Astrocyte (in vitro differentiated cells and primary cell): ENCODE measurements around the gene CROCC. TPM values are rescaled to one million over a fixed set of nuclear protein-coding genes. Genes with fewer than 3 reads are reported as not detected.
"Not testable (repeated sequence)": the region's sequence is repeated elsewhere in the genome, so short reads cannot be mapped to it uniquely, and the experiment has no call there.

Experiments used
- DNase-seq: peaks from one replicate; pipeline ENCODE4 v3.0.0-alpha.2; 2010; ENCODE audit warnings: low read depth
- FAIRE-seq: peaks from 2 replicates; lab custom pipeline; 2011; peaks lifted over from hg19 to GRCh38; lab: Jason Lieb, UNC
- H2AFZ ChIP-seq: 2 replicates; pipeline ENCODE4 v1.6.0; 2012; ENCODE audit warnings: low read depth, low read length, inconsistent platforms
- H3K27ac ChIP-seq: 2 replicates; pipeline ENCODE4 v1.5.1; 2011; ENCODE audit warnings: low read depth, low read length, inconsistent platforms
- H3K27me3 ChIP-seq: 2 replicates; pipeline ENCODE4 v1.6.0; 2011; ENCODE audit warnings: low read length, inconsistent platforms; ENCODE audit not compliant: insufficient read depth
- H3K36me3 ChIP-seq: 2 replicates; pipeline ENCODE4 v1.5.1; 2011; ENCODE audit warnings: low read length, inconsistent platforms; ENCODE audit not compliant: insufficient read depth
- H3K4me1 ChIP-seq: 2 replicates; pipeline ENCODE4 v1.5.1; 2011; ENCODE audit warnings: low read length, inconsistent platforms; ENCODE audit not compliant: insufficient read depth
- H3K4me2 ChIP-seq: 2 replicates; pipeline ENCODE4 v1.6.0; 2012; ENCODE audit warnings: low read length, inconsistent platforms
- H3K4me3 ChIP-seq: 2 replicates; pipeline ENCODE4 v1.5.1; 2011; ENCODE audit warnings: low read depth, mild to moderate bottlenecking, low read length, inconsistent platforms; ENCODE audit not compliant: insufficient read depth
- H3K79me2 ChIP-seq: 2 replicates; pipeline ENCODE4 v1.6.0; 2012; ENCODE audit warnings: mild to moderate bottlenecking, low read length, inconsistent platforms; ENCODE audit not compliant: insufficient read depth
- H3K9ac ChIP-seq: 2 replicates; pipeline ENCODE4 v1.6.0; 2012; ENCODE audit warnings: mild to moderate bottlenecking, low read length, inconsistent platforms
- H3K9me3 ChIP-seq: 2 replicates; pipeline ENCODE4 v1.5.1; 2012; ENCODE audit warnings: low read depth, mild to moderate bottlenecking, low read length, inconsistent platforms; ENCODE audit not compliant: insufficient read depth
- H4K20me1 ChIP-seq: 2 replicates; pipeline ENCODE4 v1.6.0; 2012; ENCODE audit warnings: low read length, inconsistent platforms; ENCODE audit not compliant: insufficient read depth
- H3K27ac Mint-ChIP-seq: one replicate; pipeline ENCODE4 v1.8.0; 2021; ENCODE audit warnings: mild to moderate bottlenecking, mixed read lengths; ENCODE audit not compliant: unreplicated experiment
- H3K27me3 Mint-ChIP-seq: one replicate; pipeline ENCODE4 v1.8.0; 2021; ENCODE audit warnings: low read depth, mixed read lengths; ENCODE audit not compliant: unreplicated experiment
- H3K36me3 Mint-ChIP-seq: one replicate; pipeline ENCODE4 v1.8.0; 2021; ENCODE audit warnings: low read depth, mixed read lengths; ENCODE audit not compliant: unreplicated experiment
- H3K4me1 Mint-ChIP-seq: one replicate; pipeline ENCODE4 v1.8.0; 2021; ENCODE audit warnings: low read depth, mixed read lengths; ENCODE audit not compliant: unreplicated experiment
- H3K4me3 Mint-ChIP-seq: one replicate; pipeline ENCODE4 v1.8.0; 2021; ENCODE audit warnings: mild to moderate bottlenecking, moderate library complexity, mixed read lengths; ENCODE audit not compliant: unreplicated experiment
- H3K9me3 Mint-ChIP-seq: one replicate; pipeline ENCODE4 v1.8.0; 2021; ENCODE audit warnings: mild to moderate bottlenecking, mixed read lengths; ENCODE audit not compliant: unreplicated experiment
- EZH2 ChIP-seq: IDR thresholded peaks from 2 replicates; pipeline ENCODE4 v1.6.1; 2012; ENCODE audit warnings: mild to moderate bottlenecking, low read length, inconsistent platforms; ENCODE audit not compliant: insufficient read depth
- total RNA-seq: library from RNA; stranded (reverse); gene quantifications from 2 replicates; pipeline ENCODE4 v1.2.1, GENCODE V29; 2021
- TF ChIP-seq, protein P1 (sequence below): IDR thresholded peaks from 2 replicates; pipeline ENCODE4 v1.5.1; 2011; ENCODE audit warnings: low read depth, mild to moderate bottlenecking, inconsistent platforms, low read length, moderate library complexity; ENCODE audit not compliant: insufficient read depth

Gene CROCC
- total RNA-seq, 1 donor from 2014 or later = 12.1 TPM

DNA sequence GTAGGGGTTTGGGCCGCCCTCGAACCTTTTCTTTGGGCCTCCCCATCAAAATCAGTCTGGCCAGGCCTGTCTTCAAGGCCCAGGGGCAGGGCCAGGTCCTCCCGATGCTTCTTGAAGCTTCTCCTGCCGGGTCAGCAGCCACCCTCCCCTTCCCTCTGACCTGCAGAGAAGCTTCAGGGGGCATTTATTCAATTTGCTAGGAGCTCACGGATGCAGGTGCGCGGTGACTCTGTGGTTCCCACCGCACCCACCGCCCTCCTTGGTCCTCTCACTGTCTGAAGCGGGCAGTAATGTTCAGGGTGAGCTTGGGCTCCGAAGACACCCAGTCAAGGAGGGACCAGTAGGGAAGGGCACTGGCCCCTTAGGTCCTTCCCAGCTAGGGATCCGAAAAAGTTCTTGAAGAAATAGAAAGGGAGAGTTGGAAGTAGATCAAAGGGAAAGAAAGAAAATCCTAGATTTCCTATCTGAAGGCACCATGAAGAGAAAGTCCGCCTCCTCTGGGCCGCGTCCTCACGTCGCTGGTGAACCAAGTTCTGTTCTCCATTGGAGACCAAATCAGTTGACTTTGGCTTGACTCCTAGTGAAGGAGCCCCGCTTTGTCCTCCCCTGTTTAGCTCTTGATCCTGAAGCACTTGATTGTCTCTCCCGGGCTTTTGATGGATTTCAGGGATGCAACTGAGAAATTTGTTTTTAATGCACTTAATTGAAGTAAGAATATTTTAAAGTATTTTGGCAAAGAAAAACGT, 34.7 kb upstream of the CROCC start:
- H3K27ac ChIP-seq = no peak overlapping the region
- H3K4me3 ChIP-seq = no peak overlapping the region
- H3K36me3 Mint-ChIP-seq = no peaks in the 10 kb centered on the region
- H3K4me1 ChIP-seq = peaks cover 8% of the 10 kb centered on the region
- no peak overlapping the region for H3K4me2 ChIP-seq
- H4K20me1 ChIP-seq = no peaks in the 10 kb centered on the region
- H3K27ac Mint-ChIP-seq = no peak overlapping the region
- H2AFZ ChIP-seq = no peak overlapping the region
- no peak for TF ChIP-seq EZH2
- TF ChIP-seq, protein P1, sequence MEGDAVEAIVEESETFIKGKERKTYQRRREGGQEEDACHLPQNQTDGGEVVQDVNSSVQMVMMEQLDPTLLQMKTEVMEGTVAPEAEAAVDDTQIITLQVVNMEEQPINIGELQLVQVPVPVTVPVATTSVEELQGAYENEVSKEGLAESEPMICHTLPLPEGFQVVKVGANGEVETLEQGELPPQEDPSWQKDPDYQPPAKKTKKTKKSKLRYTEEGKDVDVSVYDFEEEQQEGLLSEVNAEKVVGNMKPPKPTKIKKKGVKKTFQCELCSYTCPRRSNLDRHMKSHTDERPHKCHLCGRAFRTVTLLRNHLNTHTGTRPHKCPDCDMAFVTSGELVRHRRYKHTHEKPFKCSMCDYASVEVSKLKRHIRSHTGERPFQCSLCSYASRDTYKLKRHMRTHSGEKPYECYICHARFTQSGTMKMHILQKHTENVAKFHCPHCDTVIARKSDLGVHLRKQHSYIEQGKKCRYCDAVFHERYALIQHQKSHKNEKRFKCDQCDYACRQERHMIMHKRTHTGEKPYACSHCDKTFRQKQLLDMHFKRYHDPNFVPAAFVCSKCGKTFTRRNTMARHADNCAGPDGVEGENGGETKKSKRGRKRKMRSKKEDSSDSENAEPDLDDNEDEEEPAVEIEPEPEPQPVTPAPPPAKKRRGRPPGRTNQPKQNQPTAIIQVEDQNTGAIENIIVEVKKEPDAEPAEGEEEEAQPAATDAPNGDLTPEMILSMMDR = no peak
- no peaks in the 10 kb centered on the region for H3K79me2 ChIP-seq
- peaks cover 16% of the 10 kb centered on the region for H3K27me3 ChIP-seq
- H3K4me3 Mint-ChIP-seq = no peak overlapping the region
- no peak for DNase-seq
- FAIRE-seq = no peak
- no peaks in the 10 kb centered on the region for H3K9me3 Mint-ChIP-seq
- H3K4me1 Mint-ChIP-seq = no peaks in the 10 kb centered on the region
- H3K9me3 ChIP-seq = no peaks in the 10 kb centered on the region
- no peak overlapping the region for H3K9ac ChIP-seq
- no peaks in the 10 kb centered on the region for H3K36me3 ChIP-seq
- peaks cover 44% of the 10 kb centered on the region for H3K27me3 Mint-ChIP-seq

DNA sequence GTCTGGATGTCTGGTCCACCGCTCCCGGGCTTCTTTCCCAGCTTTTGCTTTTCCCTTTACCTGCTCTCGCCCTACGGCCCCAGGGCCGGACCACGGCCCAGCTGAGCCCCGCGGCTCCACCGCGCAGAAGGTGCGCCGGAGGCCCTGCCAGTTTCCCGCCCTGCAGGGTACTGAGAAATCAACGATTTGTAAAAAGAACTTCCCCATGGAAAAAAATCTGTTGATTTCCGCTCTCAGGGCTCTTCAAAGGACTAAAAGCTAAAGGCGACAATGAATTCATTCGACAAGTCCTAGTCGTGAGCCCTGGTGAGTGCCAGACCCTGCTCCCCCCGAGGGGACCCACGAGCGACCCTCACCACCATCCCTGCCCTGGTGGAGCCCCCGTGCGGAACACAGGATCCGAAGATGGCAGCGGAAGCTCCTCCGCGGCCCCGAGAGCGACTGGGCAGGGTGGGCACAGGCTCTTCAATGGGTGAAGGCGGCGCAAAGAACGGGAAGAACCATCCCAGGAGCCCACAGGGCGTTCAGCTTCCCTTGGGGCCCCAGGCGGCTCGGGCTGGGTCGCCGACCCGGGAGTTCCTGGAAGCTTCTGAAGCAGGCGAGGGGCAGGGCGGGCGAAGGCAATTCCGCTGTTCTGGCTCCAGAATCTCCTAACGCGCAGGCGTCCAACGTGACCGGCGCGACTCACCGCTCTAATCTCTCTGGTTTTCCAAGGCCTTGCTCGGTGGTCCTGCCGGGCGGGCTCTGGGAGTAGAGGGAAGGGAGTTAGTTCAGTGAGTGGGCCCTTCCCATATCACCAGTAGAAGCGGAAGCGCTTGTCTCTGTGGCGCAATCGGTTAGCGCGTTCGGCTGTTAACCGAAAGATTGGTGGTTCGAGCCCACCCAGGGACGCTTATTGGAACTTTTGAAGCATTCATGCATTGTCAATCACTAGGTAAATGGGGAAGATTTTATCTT, 32.6 kb upstream of the CROCC start:
- Histone ChIP-seq H2AFZ (peak overlapping the region; percentile 96), H3K9me3 (no peaks in the 10 kb centered on the region), H3K4me2 (peak overlapping the region; percentile 94), H3K4me3 (peak overlapping the region; percentile 65), H3K4me1 (peaks cover 8% of the 10 kb centered on the region), H3K27me3 (peaks cover 4% of the 10 kb centered on the region), H3K27ac (peak overlapping the region; percentile 46), H3K36me3 (no peaks in the 10 kb centered on the region), H3K9ac (peak overlapping the region; percentile 79), H3K79me2 (no peaks in the 10 kb centered on the region), H4K20me1 (no peaks in the 10 kb centered on the region)
- no peak for TF ChIP-seq EZH2
- TF ChIP-seq, protein P1 = no peak
- no peaks in the 10 kb centered on the region for H3K9me3 Mint-ChIP-seq
- H3K4me3 Mint-ChIP-seq = peak overlapping the region; percentile 89
- FAIRE-seq (no peak), DNase-seq (peak; percentile 81)
- H3K4me1 Mint-ChIP-seq = no peaks in the 10 kb centered on the region
- H3K27me3 Mint-ChIP-seq = peaks cover 29% of the 10 kb centered on the region
- no peaks in the 10 kb centered on the region for H3K36me3 Mint-ChIP-seq
- H3K27ac Mint-ChIP-seq = peak overlapping the region; percentile 73

DNA sequence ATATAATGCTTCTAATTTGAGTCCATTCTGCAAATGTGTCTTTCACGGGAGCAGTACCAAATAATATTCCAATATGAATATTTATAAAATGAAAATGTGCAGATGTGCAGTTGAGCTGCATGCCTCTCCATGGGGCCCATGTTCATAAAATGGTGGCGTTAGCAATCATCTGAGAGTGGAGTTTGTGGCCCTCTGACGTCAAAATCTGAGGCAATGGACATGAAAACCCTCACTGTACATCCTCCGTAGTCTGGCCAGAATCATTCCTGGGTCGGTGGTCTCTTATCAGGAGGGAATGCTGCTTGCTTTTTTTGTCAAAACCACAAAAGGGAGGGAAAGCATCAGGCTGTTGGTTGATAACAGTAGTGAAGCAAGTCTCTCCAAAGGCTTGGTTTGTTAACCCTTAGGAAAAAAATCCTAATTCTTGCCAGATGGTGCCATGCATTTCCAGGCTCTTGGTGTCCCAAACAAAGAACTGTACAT, 31.2 kb upstream of the CROCC start:
- H3K9me3 Mint-ChIP-seq, H3K36me3 Mint-ChIP-seq, H2AFZ ChIP-seq: not testable (repeated sequence)

DNA sequence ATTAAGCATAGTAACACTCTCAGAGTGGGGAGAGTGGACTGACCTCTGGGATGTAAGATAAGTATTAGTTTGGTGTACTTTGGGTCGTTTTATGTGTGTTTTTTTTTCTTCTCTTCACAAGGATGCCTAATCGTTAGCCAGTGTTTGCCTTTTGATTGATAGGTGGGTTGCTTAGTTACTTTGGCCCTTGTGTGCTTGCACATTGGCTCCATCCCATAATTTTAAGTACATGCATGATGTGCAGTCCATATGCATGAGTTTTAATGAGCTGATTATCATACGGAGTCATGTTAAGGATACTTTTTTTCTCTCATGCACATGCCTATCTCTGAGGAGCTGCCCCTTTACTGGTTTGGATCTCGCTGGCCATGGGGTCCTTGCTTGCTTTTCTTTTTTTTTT, 30.7 kb upstream of the CROCC start:
- not testable (repeated sequence) for FAIRE-seq, H3K4me3 ChIP-seq, H4K20me1 ChIP-seq, H3K9ac ChIP-seq, H3K27ac Mint-ChIP-seq, H3K4me2 ChIP-seq, H3K79me2 ChIP-seq, H2AFZ ChIP-seq, H3K4me1 ChIP-seq, H3K27me3 ChIP-seq, H3K27ac ChIP-seq, DNase-seq, H3K9me3 ChIP-seq, H3K4me1 Mint-ChIP-seq, H3K9me3 Mint-ChIP-seq, H3K4me3 Mint-ChIP-seq, H3K36me3 Mint-ChIP-seq, H3K36me3 ChIP-seq
- H3K27me3 Mint-ChIP-seq = peaks cover 14% of the 10 kb centered on the region

More for the DNA sequence above, 31.2 kb upstream of the CROCC start:
- not testable (repeated sequence) for H3K27ac ChIP-seq, H4K20me1 ChIP-seq, H3K4me3 ChIP-seq, DNase-seq, H3K27ac Mint-ChIP-seq, FAIRE-seq, H3K4me1 Mint-ChIP-seq, H3K9ac ChIP-seq, H3K36me3 ChIP-seq, H3K4me3 Mint-ChIP-seq, H3K4me2 ChIP-seq, H3K4me1 ChIP-seq, H3K9me3 ChIP-seq, H3K27me3 ChIP-seq, H3K79me2 ChIP-seq
- H3K27me3 Mint-ChIP-seq = peaks cover 19% of the 10 kb centered on the region
